GM04504 (cell line): Measurements from ENCODE around the gene RPL36.
A peak's percentile ranks its signal among the peaks of the same experiment; 100 is the strongest.
"Not testable (repeated sequence)": the region's sequence is repeated elsewhere in the genome, so short reads cannot be mapped to it uniquely, and the experiment has no call there.

ENCODE experiments used
- DNase-seq: peaks from one replicate; pipeline ENCODE4 v3.0.0-alpha.2; 2012; ENCODE audit warnings: low read depth

The RPL36 gene

DNA sequence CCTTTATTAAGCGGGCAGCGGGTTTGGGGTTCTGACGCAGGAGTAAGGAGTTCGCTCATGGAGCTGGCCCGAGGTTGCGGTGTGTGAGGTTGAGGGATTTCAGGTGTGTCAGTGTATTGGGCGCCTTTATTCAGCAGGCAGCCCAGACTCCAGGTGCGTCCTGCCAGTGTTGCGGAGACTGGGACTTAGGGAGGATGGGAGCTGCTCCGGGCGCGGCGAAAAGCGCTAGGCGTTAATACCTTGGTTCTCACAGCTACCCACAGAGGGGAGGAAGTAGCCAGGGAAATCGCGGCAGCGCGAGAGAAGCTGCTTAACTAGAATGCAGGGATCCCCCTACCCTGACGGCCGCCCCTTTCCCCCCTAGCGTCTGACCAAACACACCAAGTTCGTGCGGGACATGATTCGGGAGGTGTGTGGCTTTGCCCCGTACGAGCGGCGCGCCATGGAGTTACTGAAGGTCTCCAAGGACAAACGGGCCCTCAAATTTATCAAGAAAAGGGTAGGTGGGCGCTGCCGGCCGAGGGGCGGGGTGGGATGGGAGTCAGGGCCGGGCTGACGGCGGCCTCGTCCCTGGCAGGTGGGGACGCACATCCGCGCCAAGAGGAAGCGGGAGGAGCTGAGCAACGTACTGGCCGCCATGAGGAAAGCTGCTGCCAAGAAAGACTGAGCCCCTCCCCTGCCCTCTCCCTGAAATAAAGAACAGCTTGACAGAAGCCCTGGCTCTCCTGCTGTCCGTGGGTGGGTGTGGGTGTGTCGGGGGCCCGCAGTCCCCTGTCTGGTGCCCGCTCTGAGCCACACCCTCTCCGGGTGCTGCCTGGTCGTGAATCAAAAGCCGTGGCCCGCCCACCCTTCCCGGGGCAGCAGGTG is 1.1 kb downstream of the RPL36 start:
- peak; percentile 13 for DNase-seq

DNA sequence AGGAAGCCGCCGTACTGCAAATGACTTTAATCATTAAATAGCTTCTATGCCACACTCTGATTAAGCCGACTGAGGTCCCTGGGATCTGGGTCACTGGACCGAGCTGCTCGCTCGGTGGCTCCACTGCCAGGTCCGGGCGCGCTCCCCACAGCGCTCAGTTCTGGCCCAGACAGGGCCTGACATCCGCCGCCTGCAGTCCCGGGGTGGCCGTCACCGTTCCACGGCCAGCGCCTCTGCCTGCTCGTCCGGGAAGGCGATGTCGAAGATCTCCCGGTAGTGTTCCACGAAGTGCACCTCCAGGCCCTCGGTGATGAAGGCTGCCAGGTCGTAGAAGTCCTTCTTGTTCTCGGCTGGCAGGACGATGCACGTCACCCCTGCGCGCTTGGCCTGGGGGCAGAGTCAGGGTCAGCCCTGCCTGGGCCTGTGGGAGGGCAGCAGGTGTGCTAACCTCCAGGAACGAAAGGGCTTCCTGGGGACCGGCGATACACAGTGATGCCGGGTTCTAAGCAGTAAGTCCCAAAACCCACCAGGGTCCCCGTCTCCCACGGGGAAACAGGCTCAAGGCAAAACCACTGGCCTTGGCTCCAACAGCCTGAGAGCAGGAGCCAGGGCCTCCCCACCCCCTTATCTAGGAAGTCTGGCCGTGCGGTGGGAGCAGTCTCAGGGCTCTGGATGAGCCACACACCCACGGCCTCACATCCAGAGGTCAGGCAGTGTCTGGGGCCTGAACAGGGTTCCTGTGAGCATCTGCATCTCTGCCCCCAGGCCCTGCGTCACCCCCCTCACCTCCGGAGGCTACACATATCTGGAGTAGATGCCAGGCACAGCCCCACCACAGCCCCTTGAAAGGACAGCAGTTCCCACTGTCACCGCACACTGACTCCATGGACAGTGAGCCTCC is 2.0 kb downstream of the RPL36 start:
- no peak for DNase-seq

DNA sequence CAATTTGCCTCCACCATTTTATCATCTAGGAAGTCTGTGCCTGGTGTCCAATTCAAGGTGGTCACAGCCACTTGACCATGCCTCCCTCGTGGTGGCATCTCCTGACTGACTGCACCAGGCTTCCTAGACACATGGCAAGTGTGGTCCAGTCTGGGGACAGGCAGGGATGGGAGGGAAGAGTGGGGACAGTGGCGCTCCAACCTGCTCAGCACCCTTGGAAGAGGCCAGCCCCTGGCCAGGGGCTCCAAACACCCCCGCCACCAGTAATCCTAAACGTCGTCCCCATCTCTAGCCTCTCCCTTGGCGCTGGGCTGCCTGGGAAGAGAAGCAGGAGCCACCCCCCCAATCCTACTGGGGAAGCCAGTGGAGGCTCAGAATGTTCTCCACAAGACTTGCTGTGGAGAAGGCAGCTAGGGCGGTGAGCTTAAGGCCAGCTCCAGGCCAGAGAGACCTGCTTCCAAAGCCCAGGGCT is 2.7 kb downstream of the RPL36 start:
- DNase-seq = no peak

GRCh38 chr19:5693195-5694166 is 3.4 kb downstream of the RPL36 start:
- no peak for DNase-seq

- DNase-seq = no peak
Observed at GRCh38 chr19:5694167-5694955, 4.3 kb downstream of the RPL36 start.

- no peak for DNase-seq
Observed at GRCh38 chr19:5694956-5695648, 5.0 kb downstream of the RPL36 start.

- no peak for DNase-seq
Observed at GRCh38 chr19:5695649-5696195, 5.6 kb downstream of the RPL36 start.

GRCh38 chr19:5696196-5697021 is 6.3 kb downstream of the RPL36 start:
- no peak for DNase-seq

DNA sequence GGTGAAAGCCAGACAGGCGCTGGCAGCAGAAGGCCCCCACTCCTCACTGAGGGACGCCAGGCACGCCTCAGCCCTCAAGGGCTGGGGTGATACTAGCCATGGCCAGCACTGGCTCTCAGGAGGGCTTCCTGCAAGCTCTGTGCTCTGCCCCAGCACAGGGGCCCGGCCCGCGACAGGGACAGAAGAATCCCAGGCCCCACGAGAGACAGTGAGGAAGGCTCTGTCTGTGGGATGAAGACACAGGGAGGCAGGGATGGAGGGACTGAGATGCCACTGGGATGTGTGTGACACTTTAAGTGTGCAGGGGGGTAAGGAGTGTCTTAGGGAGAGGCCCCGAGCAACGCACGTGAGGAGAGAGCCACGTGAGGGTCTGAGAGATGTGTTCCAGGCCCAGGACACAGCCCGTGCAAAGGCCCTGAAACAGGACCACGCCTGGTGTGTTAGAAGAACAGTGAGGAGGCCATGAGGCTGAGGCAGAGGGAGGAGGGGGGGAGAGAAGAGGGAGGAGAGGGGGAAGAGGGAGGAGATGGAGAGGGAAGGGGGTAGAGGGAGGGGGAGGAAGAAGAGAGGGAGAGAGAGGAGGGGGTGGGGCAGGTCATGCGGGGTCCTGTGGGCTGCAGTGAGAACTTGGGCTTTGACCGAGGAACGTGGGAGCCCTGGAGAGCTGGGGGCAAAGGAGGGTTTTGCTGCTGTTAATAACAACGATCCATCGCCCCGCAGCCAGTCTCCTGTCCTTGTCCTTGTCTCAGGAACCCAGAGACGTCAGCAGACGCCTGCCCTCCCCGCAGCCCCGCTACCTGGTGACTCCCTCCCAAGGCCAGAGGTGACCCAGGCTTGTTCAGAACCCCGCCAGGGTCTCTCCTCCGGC is 7.2 kb downstream of the RPL36 start:
- no peak for DNase-seq

GRCh38 chr19:5697890-5698634 is 8.0 kb downstream of the RPL36 start:
- DNase-seq = no peak

DNA sequence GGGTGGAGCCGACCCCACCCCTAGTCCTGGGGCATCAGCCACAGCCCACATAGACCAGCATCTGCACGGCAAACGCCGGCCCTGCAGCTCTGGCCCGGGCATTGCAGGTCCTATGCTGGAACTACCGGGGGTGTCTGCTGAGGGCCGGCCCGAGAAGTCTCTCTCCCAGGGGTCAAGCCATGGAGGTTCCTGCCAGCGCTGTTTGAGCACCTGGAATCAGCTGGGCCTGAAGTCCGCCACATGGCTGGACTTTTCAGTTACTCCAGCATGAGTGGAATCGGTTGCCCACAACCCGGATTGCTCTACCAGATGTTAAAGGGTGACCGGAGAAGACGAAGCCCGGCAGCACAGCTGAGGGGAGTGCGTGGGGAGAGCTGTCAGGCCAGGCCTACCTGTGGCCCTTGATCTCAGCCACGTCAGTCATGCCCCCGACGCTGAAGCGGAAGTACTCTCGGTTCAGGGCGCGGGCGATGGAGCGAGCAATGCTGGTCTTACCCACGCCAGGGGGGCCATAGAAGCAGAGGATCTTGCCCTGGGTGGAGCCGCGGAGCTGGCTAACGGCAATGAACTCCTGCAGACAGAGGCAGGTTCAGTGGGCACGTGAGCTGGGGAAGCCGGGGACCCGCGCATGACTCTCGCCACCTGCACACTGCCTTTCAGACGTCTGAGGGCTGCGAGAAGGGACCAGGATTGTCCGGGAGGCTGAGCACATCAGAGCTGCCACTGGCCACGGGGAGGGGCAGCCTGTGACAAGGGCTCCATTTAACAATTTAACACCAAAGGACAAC is 8.7 kb downstream of the RPL36 start:
- DNase-seq = no peak

GRCh38 chr19:5700455-5701092 is 10.5 kb downstream of the RPL36 start:
- DNase-seq = no peak

DNA sequence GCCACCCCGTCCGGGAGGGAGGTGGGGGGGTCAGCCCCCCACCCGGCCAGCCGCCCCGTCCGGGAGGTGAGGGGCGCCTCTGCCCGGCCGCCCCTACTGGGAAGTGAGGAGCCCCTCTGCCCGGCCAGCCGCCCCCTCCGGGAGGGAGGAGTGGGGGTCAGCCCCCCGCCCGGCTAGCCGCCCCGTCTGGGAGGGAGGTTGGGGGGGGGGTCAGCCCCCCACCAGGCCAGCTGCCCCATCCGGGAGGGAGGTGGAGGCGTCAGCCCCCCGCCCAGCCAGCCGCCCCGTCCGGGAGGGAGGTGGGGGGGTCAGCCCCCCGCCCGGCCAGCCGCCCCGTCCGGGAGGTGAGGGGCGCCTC is 11.9 kb downstream of the RPL36 start:
- DNase-seq = not testable (repeated sequence)

GRCh38 chr19:5703819-5704818 is 14.0 kb downstream of the RPL36 start:
- no peak for DNase-seq

- no peak for DNase-seq
Observed at GRCh38 chr19:5705552-5705951, 15.5 kb downstream of the RPL36 start.
